Dermis blood vessel endothelial cell (primary cell): ENCODE data around the gene GPR137B. TPM values are rescaled to one million over a fixed set of nuclear protein-coding genes. Genes with fewer than 3 reads are reported as not detected.
"Not testable (repeated sequence)": the region's sequence is repeated elsewhere in the genome, so short reads cannot be mapped to it uniquely, and the experiment has no call there.

Experiments used
- DNase-seq: peaks from one replicate; pipeline ENCODE4 v3.0.0; 2010
- total RNA-seq: library from RNA; depleted of rRNA; stranded (reverse); fragments of >200 nt; gene quantifications from 2 replicates; pipeline ENCODE4 v1.2.3, GENCODE V29; 2014

The GPR137B gene
- total RNA-seq, 1 donor from 2014 or later: 10.2 TPM

DNA sequence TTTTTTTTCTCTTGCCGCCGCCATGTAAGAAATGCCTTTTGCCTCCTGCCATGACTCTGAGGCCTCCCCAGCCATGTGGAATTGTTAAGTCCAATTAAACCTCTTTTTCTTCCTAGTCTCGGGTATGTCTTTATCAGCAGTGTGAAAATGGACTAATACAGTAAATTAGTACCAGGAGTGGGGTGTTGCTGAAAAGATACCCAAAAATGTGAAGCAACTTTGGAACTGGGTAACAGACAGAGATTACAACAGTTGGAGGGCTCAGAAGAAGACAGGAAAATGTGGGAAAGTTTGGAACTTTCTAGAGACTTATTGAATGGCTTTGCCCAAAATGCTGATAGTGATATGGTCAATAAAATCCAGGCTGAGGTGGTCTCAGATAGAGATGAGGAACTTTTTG, 19.4 kb downstream of the GPR137B start:
- not testable (repeated sequence) for DNase-seq

DNA sequence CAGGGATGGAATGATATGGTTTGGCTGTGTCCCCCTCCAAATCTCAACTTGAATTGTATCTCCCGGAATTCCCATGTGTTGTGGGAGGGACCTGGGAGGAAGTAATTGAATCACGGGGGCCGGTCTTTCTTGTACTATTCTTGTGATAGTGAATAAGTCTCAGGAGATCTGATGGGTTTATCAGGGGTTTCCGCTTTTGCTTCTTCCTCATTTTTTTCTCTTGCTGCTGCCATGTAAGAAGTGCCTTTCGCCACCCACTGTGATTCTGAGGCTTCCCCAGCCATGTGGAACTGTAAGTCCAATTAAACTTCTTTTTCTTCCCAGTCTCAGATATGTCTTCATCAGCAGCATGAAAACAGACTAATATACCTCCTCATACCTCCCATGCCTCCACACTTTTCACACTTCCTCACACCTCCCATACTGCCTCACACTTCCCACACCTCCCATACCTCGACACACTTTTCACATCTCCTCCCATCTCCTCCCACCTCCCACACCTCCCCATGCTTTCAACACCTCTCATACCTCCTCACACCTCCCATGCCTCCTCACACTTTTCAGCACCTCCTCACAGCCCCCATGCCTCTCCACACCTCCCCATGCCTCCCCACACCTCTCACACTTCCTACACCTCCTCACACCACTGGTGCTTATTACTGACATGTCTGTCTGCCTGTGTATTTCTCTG, 21.3 kb downstream of the GPR137B start:
- DNase-seq: no peak

DNA sequence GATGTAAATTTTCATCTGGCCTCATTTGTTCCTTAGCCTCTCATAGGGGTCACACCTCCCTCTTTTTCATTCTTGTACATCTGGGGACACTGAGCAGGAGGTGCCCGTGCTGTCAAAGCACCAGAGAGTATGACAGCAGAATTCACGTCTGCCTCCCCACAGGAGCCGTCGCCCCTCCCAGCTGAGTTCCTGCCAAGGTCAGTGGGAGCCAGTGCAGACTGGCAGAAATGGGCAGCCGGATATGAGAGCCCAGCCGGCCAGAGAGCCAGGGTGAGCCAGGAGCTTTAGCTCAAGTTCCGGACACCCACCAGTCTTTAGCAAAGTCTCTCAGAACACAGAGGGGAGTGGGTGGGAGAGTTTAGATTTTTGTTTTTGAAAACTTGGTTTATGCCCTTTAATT, 21.9 kb downstream of the GPR137B start:
- peak; percentile 23 for DNase-seq

DNA sequence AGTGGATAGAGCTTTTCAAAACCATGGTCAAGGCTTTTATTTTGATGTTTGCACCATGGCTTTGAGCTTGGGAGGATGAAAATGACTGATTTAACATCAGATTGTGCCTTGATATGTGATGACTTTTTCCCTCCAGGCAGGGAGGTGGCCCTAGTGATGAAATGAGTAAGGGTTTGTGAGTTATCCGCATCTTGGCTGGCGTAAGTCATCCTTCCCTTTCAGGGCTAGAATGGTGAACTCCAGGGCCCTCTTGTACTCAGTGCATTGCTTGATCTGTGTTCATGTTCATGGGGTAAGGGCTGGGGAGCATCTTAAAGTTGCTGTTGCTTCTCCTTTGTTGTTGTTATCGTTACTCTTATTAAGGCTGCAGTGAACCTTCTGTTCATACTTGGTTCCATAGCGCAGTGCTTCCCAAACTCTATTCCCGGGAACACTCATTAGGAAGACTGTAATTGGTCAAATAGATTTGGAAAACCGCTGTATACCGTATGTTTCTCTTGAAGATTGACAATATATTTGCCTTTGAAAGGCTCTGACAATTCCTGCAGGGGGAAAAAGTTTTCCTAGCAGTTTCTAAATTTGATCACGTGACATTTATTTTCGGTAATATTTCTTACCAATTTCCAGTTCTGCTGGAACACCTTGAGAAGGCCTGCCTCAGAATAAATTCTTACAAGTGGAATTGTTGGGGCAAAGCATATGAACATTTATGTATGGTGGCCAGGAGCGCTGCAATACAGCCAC, 23.1 kb downstream of the GPR137B start:
- no peak for DNase-seq

DNA sequence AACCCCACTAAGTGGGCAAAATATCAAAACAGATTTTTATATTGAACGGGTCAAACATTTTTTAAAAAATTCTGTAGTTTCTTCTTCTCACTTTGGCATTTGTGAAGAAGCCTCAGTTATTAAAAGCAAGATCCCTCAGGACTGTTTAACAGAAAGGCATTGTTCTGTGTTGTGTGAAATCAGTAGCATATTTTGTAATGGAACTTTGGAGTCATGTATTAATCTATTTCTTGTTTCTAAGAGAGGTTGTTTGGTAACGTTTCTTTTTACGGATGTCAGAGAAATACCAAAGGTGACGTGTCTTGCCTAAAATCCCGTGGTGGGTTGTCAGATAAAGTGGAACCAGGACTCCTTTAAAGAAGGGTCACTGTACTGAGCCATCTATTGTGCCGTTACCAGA, 23.7 kb downstream of the GPR137B start:
- DNase-seq: no peak

DNA sequence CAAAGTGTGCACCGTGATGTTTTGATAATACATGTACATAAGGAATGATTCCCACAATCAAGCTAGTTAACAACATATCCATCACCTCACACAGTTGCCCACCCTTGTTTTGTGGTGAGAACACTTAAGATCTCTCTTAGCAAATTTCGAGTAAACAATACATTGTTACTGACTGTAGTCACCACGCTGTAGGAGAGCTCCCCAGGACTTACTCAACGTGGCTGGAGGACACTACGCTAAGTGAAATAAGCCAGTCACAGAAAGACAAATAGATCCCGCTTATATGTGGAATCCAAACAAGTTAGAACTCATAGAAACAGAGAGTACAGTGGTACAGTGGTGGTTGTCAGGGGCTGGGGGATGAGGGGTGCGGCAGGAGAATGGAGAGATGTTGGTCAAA, 24.8 kb downstream of the GPR137B start:
- DNase-seq: no peak

DNA sequence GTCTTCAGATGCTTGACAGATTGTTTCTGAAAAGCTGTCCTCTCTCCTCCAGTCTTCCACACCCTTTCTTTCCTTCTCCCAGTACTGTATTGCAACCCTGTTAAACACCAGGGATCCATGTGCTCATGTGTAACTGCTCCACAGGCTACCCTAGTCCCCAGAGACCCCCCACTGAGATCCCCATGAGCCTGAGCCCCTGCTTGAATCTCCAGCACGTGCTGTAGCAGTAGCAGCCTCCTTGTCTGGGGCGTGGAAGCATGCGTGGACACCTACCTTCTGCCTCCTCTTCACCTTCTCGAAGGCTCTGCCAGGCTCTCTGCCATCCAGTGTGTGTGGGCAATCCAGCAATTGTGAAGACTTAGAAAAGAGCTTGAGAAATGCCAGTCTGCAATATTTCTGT, 25.2 kb downstream of the GPR137B start:
- DNase-seq: no peak

DNA sequence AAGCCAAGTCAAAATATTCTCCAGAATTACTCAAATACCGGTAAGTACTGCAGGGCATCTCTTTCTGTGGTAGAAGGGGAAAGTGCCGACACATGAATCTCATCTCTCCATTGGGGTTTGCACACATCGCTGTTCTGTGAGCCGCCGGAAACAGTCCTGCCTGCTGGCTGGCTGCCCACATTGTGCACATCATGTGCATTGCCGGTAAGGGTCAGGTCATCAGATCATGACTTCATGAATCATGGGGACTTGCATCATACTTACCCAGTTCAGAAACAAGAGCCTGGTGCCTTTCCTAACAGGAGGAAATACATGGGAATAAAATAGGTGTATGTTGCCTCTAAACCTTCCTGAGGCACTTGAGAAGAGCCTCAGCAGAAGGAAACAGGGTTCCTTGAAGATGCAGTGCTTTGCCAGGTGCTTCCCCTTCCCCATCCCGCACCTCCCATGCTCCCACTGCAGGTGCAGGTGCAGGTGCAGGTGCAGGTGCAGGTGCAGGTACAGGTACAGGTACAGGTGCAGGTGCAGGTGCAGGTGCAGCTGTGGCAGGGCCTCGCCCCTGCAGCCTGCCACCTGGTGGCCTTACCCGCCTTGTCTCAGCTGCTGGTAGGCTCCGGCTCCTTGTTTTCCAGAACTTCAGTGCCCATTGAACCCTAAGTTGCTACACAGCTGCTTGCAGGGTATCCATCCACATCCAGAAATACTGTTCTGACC, 26.5 kb downstream of the GPR137B start:
- peak; percentile 93 for DNase-seq

DNA sequence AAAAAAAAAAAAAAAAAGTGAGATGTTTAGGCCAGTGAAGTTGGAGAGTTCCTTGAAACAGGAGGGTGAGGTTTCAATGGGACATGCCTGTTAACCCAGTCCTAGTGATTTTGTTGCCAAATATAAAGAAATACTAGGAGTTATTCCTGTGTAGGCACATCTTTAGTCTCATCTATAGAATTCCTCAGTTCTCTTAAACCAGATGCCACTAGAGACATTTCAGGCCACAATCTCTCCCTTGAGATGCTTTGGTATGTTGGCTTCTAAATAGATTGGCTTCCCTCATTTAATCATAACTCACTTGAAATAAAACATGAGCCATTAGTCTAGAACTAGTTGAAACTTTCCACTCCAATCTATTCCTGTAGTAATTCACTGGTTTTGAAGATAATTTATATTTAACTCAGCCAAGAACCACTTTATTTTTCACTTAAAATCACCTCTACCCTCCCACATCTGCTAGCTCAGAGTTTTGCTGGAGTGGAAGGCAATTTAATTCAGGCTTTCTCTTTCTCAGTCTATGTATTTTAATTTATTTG, 29.8 kb downstream of the GPR137B start:
- no peak for DNase-seq

DNA sequence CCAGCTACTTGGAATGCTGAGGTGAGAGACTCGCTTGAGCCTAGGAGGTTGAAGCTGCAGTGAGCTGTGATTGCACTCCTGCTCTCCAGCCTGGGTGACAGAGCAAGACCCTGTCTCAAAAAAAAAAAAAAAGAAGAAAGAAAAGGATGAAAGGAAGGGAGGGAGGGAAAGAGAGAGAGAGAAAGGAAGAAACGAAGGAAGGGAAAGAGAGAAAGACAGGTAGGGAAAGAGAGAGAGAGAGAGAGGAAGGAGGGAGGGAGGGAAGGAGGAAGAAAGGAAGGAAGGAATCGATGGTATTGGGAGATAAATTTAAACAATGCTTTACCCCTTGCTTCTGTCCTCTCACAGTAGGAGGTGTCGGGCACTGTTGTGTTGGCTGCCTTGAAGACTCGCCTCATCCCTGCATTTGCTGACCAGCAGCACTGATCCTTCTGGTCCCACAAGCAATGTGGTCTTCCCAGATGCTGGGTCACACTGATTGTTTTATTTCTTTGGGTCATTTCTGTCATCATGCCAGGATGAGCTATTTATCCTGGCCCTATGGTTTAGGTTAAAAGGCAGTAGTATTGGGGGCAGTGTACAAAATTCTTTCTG, 30.9 kb downstream of the GPR137B start:
- no peak for DNase-seq

DNA sequence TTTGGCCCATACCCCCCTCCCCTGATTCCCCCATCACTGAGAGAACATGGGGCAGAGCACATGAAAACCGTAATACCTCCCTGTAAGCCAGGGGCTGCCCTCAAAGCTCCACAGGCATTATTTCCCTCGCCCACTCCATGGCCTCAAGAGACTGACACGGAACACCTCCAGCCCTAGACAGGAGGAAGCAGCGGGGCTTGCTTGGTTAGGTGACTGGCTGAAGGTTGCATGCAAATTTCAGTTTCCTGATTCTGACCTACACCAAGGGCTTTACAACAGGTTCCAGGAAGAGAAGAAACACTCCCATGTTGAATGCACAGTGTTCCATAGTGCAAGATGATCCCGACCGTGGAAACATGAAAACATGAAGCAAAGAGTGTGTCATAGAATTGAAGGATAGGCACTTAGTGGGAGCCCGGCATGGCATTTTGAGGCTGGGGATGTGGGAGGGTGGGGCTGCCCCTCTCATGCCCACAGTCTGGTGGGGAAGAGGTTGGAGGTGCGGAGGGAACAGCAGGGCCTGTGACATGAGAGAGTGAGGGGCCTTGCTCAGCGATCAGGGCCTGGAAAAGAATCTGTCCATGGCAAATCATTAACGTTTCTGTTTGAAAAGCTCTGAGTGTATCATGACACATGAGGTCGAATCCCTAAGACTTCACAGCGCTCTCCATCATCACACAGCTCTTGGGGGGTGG, 33.5 kb downstream of the GPR137B start:
- no peak for DNase-seq

DNA sequence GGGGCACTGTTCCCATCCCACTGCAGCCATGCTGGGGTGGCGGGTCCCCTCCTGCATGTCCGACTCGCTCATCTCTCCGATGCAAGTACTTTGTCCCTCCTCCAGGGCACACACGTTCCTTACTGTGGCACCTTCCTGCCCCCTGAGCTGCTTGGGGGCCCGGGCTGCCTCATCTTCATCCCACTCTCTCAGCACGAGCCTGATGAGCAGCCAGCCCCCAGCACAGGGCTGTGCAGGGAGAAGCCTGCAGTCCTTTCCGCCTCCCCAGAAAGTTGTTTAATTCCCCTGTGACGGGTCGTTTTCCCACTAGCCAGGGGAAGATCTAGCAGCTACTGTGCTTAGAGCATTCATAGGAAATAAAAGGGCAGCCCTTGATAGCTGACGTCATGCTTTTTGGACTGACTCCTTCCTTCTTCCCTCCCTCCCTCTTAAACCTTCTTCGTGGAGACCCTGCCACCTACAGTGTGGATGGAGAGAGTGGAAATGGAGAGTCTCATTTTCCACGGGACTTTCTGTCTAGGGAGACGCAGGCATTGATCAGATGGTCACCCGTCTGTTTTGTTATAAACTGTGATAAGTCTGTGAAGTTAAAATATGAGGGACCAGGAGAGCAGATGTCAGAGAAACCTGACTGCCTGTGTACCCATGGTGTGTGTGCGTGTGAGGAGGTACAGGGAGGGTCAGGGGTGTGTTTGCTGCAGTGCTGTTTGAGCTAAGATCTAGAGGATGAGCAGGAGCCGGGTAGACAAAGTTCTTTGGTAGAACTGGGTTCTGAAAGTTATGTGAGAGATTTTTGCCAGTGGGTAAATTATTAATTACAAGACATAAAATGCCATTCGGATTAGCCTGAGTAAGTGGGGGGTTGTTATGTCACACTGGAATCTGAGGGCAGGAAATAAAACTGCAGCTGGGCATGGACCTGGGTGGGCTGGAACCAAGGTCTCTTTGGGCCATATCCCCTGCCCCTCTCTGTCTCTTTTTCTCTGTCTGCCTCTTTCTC, 34.3 kb downstream of the GPR137B start:
- DNase-seq: no peak

DNA sequence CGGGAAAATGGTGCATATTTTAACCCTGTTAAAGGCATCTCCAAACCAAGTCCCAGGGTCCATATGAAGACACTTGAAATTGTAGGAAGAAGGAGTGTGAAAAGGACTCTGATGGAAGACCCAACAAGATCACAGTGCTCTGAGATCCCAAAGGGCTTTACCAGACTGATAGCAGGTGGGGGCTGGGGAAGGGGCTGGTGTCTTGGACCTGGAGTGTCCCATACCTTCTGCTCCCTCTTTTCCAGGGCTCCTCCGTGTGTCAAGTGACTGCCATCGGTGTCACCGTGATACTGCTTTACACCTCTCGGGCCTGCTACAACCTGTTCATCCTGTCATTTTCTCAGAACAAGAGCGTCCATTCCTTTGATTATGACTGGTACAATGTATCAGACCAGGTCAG, 37.3 kb downstream of the GPR137B start:
- DNase-seq: no peak

DNA sequence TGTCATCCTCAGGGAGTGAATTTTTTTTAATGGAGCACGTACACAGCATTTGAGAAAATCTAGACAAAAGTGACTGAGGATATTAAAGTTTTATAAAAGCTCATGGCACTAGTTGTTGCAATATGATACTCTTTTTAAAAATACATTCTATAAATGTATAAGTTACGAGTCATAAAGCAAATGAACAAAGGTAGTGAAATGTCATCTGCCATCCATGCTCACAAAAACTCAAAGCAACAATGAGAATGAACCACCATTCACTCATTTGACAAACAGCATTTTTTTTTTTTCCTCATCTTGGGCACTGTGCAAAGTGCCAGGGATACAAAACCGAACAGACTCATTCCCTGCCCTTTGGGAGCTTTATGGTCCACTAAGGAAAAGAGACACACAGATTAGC, 38.7 kb downstream of the GPR137B start:
- DNase-seq: no peak

DNA sequence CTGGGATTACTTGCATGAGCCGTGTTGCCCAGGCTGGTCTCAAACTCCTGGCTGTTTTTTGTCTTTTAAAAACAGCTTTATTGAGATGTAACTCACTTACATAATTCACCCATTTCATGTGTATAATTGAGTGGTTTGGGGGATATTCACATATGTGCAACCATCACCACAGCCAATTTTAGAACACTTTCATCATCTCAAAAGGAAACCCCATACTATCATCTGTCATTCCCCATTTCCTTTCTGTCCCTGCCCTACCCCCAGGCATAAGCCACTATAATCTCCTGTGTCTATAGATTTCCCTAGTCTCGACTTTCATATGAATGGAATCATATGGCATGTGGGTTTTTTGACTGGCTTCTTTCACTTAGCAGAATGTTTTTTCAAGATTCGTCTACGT, 43.3 kb downstream of the GPR137B start:
- no peak for DNase-seq

DNA sequence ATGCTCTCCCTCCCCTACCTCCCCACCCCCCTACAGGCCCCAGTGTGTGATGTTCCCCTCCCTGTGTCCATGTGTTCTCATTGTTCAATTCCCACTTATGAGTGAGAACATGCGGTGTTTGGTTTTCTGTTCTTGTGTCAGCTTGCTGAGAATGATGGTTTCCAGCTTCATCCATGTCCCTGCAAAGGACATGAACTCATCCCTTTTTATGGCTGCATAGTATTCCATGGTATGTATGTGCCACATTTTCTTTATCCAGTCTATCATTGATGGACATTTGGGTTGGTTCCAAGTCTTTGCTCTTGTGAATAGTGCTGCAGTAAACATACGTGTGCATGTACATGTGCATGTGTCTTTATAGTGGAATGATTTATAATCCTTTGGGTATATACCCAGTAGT, 44.1 kb downstream of the GPR137B start:
- DNase-seq: not testable (repeated sequence)

DNA sequence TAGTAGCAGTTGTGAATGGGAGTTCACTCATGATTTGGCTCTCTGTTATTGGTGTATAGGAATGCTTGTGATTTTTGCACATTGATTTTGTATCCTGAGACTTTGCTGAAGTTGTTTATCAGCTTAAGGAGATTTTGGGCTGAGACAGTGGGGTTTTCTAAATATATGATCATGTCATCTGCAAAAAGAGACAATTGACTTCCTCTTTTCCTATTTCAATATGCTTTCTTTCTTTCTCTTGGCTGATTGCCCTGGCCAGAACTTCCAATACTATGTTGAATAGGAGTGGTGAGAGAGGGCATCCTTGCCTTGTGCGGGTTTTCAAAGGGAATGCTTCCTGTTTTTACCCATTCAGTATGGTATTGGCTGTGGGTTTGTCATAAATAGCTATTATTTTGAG, 45.7 kb downstream of the GPR137B start:
- not testable (repeated sequence) for DNase-seq

DNA sequence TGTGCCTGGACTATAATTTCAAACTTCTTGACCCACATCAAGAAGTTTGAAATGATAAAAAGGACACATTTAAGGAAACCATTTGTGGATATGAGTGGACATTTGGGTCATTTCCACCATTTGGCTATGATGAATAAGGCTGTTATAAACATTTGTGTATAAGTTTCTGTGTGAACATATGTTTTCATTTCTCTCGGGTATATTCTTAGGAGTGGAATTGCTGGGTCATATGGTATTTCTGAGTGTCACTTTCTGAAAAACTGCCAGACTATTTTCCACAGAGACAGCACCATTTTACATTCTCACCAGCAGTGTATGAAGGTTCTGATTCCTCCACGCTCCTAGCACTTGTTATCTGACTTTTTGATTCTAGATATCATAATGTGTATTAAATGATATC, 50.8 kb downstream of the GPR137B start:
- no peak for DNase-seq

DNA sequence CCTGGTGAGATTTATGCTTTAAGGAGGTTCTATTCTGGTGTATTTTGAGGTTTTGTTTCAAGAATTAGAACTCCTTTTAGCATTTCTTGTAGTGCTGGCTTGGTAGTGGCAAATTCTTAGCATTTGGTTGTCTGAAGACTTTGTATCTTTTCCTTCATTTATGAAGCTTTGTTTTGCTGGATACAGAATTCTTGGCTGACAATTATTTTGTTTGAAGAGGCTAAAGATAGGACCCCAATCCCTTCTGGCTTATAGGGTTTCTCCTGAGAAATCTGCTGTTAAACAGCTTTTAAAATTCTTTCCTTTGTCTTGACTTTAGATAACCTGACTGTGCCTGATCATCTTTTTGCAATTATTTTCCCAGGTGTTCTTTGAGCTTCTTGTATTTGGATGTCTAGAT, 58.6 kb downstream of the GPR137B start:
- DNase-seq: no peak

DNA sequence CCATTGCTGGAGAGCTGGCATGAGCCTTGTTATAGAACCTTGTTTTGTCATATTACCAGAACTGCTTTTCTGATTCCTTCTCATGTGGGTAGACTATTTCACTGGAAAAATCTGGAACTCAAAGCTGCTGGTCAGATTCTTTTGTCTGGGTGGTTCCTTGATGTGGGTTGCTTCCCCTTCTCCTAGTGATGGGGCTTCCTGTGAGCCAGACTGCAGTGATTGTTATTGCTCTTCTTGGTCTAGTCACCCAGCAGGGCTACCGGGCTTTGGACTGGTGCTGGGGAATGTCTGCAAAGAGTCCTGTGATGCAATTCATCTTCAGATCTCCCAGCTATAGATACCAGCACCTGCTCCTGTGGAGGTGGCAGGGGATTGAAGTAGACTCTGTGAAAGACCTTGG, 59.4 kb downstream of the GPR137B start:
- no peak for DNase-seq

DNA sequence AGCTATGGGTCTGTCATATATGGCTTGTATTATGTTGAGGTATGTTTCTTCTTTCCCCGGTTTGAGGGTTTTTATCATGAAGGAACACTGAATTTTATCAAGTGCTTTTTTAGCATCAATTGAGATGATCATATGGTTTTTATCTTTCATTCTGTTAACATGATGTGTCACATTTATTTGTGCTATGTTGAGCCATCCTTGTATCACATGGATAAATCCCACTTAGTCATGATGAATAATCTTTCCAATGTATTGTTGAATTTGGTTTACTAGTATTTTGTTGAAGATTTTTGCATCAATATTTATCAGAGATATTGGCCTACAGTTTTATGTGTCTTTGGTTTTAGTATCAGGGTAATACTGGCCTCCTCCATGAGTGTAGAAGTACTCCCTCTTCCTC, 61.7 kb downstream of the GPR137B start:
- no peak for DNase-seq
